HG02642 (cell line): ENCODE data around the gene ZNF285.
"Not testable (repeated sequence)": the region's sequence is repeated elsewhere in the genome, so short reads cannot be mapped to it uniquely, and the experiment has no call there.

Source experiments
- ATAC-seq: cut with Tn5 transposase; IDR thresholded peaks from one replicate; pipeline ENCODE4 v1.9.1; 2021; ENCODE audit warnings: mild to moderate bottlenecking; ENCODE audit not compliant: unreplicated experiment, poor library complexity

ZNF285 gene

GRCh38 chr19:44401139-44402115, at the start of gene ZNF285:
TSS of gene ZNF285 (minus strand) at chr19:44401608. CDS start at chr19:44397213, 4,395 bp downstream.
- peak; percentile 74 for ATAC-seq

- ATAC-seq: no peak
Observed at GRCh38 chr19:44447916-44448674, 46.7 kb upstream of the ZNF285 start, which contains the start of gene ZNF229. TSS of gene ZNF229 (minus strand) at chr19:44448472. CDS start at chr19:44442847, 5,625 bp downstream.

- no peak for ATAC-seq
Observed at GRCh38 chr19:44438441-44438840, 37.0 kb upstream of the ZNF285 start.

- no peak for ATAC-seq
Observed at GRCh38 chr19:44435441-44435840, 34.0 kb upstream of the ZNF285 start.

GRCh38 chr19:44430956-44431355, 29.5 kb upstream of the ZNF285 start:
- ATAC-seq: no peak

GRCh38 chr19:44415553-44415952, 14.1 kb upstream of the ZNF285 start:
- ATAC-seq: not testable (repeated sequence)

- not testable (repeated sequence) for ATAC-seq
Observed at GRCh38 chr19:44389268-44389667, 12.1 kb downstream of the ZNF285 start.

GRCh38 chr19:44374789-44375188, 26.6 kb downstream of the ZNF285 start:
- ATAC-seq: no peak

GRCh38 chr19:44371815-44372480, 29.5 kb downstream of the ZNF285 start:
- ATAC-seq: no peak

GRCh38 chr19:44367024-44367423, 34.4 kb downstream of the ZNF285 start:
- ATAC-seq: no peak

GRCh38 chr19:44356383-44357111, 44.9 kb downstream of the ZNF285 start, which contains the start of gene ZNF112:
TSS of gene ZNF112 (minus strand) at chr19:44356680. CDS start at chr19:44340539, 16,141 bp downstream.
- ATAC-seq: no peak

- ATAC-seq: no peak
Observed at GRCh38 chr19:44346556-44346955, 54.9 kb downstream of the ZNF285 start.

GRCh38 chr19:44345959-44346358, 55.4 kb downstream of the ZNF285 start:
- no peak for ATAC-seq

GRCh38 chr19:44344255-44344654, 57.2 kb downstream of the ZNF285 start:
- no peak for ATAC-seq

GRCh38 chr19:44341794-44342193, 59.6 kb downstream of the ZNF285 start:
- ATAC-seq: no peak

GRCh38 chr19:44334639-44335038, 66.8 kb downstream of the ZNF285 start:
- ATAC-seq: not testable (repeated sequence)
